HG03139 (cell line): Measurements from ENCODE around the gene DUSP1.
"Not testable (repeated sequence)": the region's sequence is repeated elsewhere in the genome, so short reads cannot be mapped to it uniquely, and the experiment has no call there.

Experiments used
- ATAC-seq: cut with Tn5 transposase; IDR thresholded peaks from one replicate; pipeline ENCODE4 v1.9.1; 2021; ENCODE audit not compliant: unreplicated experiment

DUSP1 gene

GRCh38 chr5:172770675-172771438 is at the start of gene DUSP1:
Gene DUSP1 (minus strand): TSS chr5:172771195. CDS start chr5:172770952, 243 bp downstream.
- peak; percentile 43 for ATAC-seq

GRCh38 chr5:172820046-172820767 is 49.2 kb upstream of the DUSP1 start:
- ATAC-seq = no peak

GRCh38 chr5:172819569-172819968 is 48.6 kb upstream of the DUSP1 start:
- no peak for ATAC-seq

GRCh38 chr5:172818081-172818480 is 47.1 kb upstream of the DUSP1 start:
- no peak for ATAC-seq

- ATAC-seq = no peak
Observed at GRCh38 chr5:172817664-172818063, 46.7 kb upstream of the DUSP1 start.

GRCh38 chr5:172816925-172817562 is 46.0 kb upstream of the DUSP1 start:
- ATAC-seq = no peak

- ATAC-seq = no peak
Observed at GRCh38 chr5:172815631-172816030, 44.6 kb upstream of the DUSP1 start.

- not testable (repeated sequence) for ATAC-seq
Observed at GRCh38 chr5:172810996-172811395, 40.0 kb upstream of the DUSP1 start.

- no peak for ATAC-seq
Observed at GRCh38 chr5:172809774-172810173, 38.8 kb upstream of the DUSP1 start.

GRCh38 chr5:172807766-172808311 is 36.8 kb upstream of the DUSP1 start:
- no peak for ATAC-seq

- peak; percentile 98 for ATAC-seq
Observed at GRCh38 chr5:172806897-172807672, 36.1 kb upstream of the DUSP1 start.

GRCh38 chr5:172805736-172806255 is 34.8 kb upstream of the DUSP1 start:
- ATAC-seq = no peak

GRCh38 chr5:172805018-172805683 is 34.2 kb upstream of the DUSP1 start:
- no peak for ATAC-seq

GRCh38 chr5:172802567-172803176 is 31.7 kb upstream of the DUSP1 start:
- ATAC-seq = no peak

GRCh38 chr5:172802112-172802511 is 31.1 kb upstream of the DUSP1 start:
- ATAC-seq = no peak

- no peak for ATAC-seq
Observed at GRCh38 chr5:172801179-172801671, 30.2 kb upstream of the DUSP1 start.

GRCh38 chr5:172800088-172800551 is 29.1 kb upstream of the DUSP1 start:
- ATAC-seq = no peak

- ATAC-seq = no peak
Observed at GRCh38 chr5:172799416-172799815, 28.4 kb upstream of the DUSP1 start.
